ENCODE results near the gene RPH3AL.

- TF ChIP-seq, protein P1, sequence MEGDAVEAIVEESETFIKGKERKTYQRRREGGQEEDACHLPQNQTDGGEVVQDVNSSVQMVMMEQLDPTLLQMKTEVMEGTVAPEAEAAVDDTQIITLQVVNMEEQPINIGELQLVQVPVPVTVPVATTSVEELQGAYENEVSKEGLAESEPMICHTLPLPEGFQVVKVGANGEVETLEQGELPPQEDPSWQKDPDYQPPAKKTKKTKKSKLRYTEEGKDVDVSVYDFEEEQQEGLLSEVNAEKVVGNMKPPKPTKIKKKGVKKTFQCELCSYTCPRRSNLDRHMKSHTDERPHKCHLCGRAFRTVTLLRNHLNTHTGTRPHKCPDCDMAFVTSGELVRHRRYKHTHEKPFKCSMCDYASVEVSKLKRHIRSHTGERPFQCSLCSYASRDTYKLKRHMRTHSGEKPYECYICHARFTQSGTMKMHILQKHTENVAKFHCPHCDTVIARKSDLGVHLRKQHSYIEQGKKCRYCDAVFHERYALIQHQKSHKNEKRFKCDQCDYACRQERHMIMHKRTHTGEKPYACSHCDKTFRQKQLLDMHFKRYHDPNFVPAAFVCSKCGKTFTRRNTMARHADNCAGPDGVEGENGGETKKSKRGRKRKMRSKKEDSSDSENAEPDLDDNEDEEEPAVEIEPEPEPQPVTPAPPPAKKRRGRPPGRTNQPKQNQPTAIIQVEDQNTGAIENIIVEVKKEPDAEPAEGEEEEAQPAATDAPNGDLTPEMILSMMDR (IDR thresholded peaks at IDR 0.05): no peak
- TF ChIP-seq POLR2A (IDR thresholded peaks at IDR 0.05): no peak
These were observed 66.7 kb downstream of the RPH3AL start for GRCh38 chr17:285751-286422.

Data from tibial nerve (tissue), 3 donors.